Karpas-422 (cell line): ENCODE data around the gene USPL1. TPM values are rescaled to one million over a fixed set of nuclear protein-coding genes. Genes with fewer than 3 reads are reported as not detected.

Experiments
- small RNA-seq: library from RNA; depleted of rRNA; stranded (forward); fragments of <200 nt; gene quantifications from one replicate; pipeline ENCODE3, GENCODE V24; 2014
- total RNA-seq: library from RNA; depleted of rRNA; stranded (reverse); fragments of >200 nt; shearing (Covaris generic); gene quantifications from 2 replicates; pipeline ENCODE4 v1.2.3, GENCODE V29; 2014; ENCODE audit warnings: low replicate concordance; rRNA removed

USPL1 gene
- total RNA-seq, 1 experiment from 2014 or later: 18.4 TPM

Small RNA genes within 50 kb of the gene (small RNA-seq; reads per million reads assigned to genes)
- gene RF00017: not detected

Other genes starting within 250 kb of the USPL1 start
- not detected in 2 replicates for gene UBE2L5, start 195.4 kb upstream of the USPL1 start, total RNA-seq
- 660 and 748 TPM in 2 replicates for gene HMGB1, start 152.0 kb upstream of the USPL1 start, total RNA-seq
- 314 and 512 TPM in 2 replicates for gene ALOX5AP, start 117.6 kb downstream of the USPL1 start, total RNA-seq